K562 (cell line): ENCODE measurements around the gene HAPLN1. TPM values are rescaled to one million over a fixed set of nuclear protein-coding genes. Genes with fewer than 3 reads are reported as not detected.

Experiments
- ATAC-seq: fragments of 200-7000 bp; cut with Tn5 transposase; 3 replicates; pipeline ENCODE4 v1.9.1; 2020; ENCODE audit warnings: moderate library complexity
- BruUV-seq: library from RNA; stranded (reverse); fragments of 400-500 nt; replicated peaks from 2 replicates; lab custom pipeline; 2021; lab: Mats Ljungman, UMichigan
- CTCF ChIA-PET: fragments of 300-600 bp; formaldehyde crosslinking; extraction: SDS; loops from one replicate; lab custom pipeline; 2021; ENCODE audit warnings: low intra/inter-chr PET ratio; lab: Yijun Ruan, JAX
- POLR2A ChIA-PET: fragments of 300-600, 350-650 bp; sonication (Branson Sonifier 250); formaldehyde crosslinking; extraction: SDS; loops from one replicate; lab custom pipeline; 2021; ENCODE audit warnings: antibody characterized with exemption, inconsistent platforms; lab: Yijun Ruan, JAX
- DNase-seq, 4 experiments: peaks; one replicate each; pipeline versions ENCODE4 v3.0.0 to v3.0.0-alpha.2; 2011 to 2018; ENCODE audit warnings: low spot score in 3 of 4, mixed read lengths in 3 of 4; ENCODE audit errors: extremely low read depth in 1 of 4
- FAIRE-seq: peaks from 2 replicates; lab custom pipeline; 2011; peaks lifted over from hg19 to GRCh38; lab: Jason Lieb, UNC
- H2AFZ ChIP-seq: 2 replicates; pipeline ENCODE4 v1.6.0; 2011; ENCODE audit warnings: low read depth, low read length, control low read depth, inconsistent platforms
- H3K27ac ChIP-seq: fragments of 200-600 bp; 3 replicates; pipeline ENCODE4 v1.8.0; 2011; ENCODE audit warnings: low read depth, mild to moderate bottlenecking, control low read depth, inconsistent platforms, low read length, moderate library complexity, mixed read lengths; ENCODE audit errors: extremely low read depth
- H3K27me3 ChIP-seq, 2 experiments: fragments of 300-600 bp in 1 of 2; 2 replicates in 1 of 2; 3 replicates in 1 of 2; pipeline versions ENCODE4 v1.6.0 to v1.8.0; 2011; ENCODE audit warnings: inconsistent platforms in 2 of 2, low read length in 2 of 2, mild to moderate bottlenecking in 1 of 2, mixed read lengths in 1 of 2, moderate library complexity in 1 of 2; ENCODE audit not compliant: control insufficient read depth in 2 of 2, insufficient read depth in 2 of 2
- H3K36me3 ChIP-seq: fragments of 300-600 bp; 3 replicates; pipeline ENCODE4 v1.8.0; 2011; ENCODE audit warnings: mild to moderate bottlenecking, low read length, inconsistent platforms; ENCODE audit not compliant: control insufficient read depth, insufficient read depth
- H3K4me1 ChIP-seq, 2 experiments: fragments of 200-600 bp in 1 of 2; replicated peaks in 1 of 2; 2 replicates in 1 of 2; 3 replicates in 1 of 2; pipeline versions ENCODE4 v1.5.1 to v1.8.0; 2011; ENCODE audit warnings: inconsistent platforms in 2 of 2, low read length in 2 of 2, mild to moderate bottlenecking in 1 of 2, mixed read lengths in 1 of 2, moderate library complexity in 1 of 2; ENCODE audit not compliant: control insufficient read depth in 2 of 2, insufficient read depth in 2 of 2
- H3K4me2 ChIP-seq: 2 replicates; pipeline ENCODE4 v1.6.1; 2011; ENCODE audit warnings: low read length, control low read depth, inconsistent platforms, mixed read lengths; ENCODE audit not compliant: insufficient read depth
- H3K4me3 ChIP-seq: fragments of 200-600 bp; sonication (generic), shearing (Covaris generic); 2 replicates; pipeline ENCODE4 v1.5.1; 2016; ENCODE audit warnings: control low read depth, inconsistent platforms
- H3K79me2 ChIP-seq: fragments of 200-600 bp; 3 replicates; pipeline ENCODE4 v1.8.0; 2011; ENCODE audit warnings: low read length, inconsistent platforms; ENCODE audit not compliant: control insufficient read depth, insufficient read depth
- H3K9ac ChIP-seq, 2 experiments: 2 replicates each; pipeline versions ENCODE4 v1.6.0 to v1.6.1; 2011; ENCODE audit warnings: low read depth in 2 of 2, low read length in 2 of 2, control low read depth in 1 of 2, inconsistent platforms in 1 of 2, mild to moderate bottlenecking in 1 of 2, mixed read lengths in 1 of 2; ENCODE audit not compliant: insufficient read depth in 1 of 2
- H3K9me1 ChIP-seq: one replicate; pipeline ENCODE4 v1.6.0; 2011; ENCODE audit warnings: inconsistent platforms, mild to moderate bottlenecking, low read length, moderate library complexity; ENCODE audit not compliant: control insufficient read depth, insufficient read depth
- H3K9me3 ChIP-seq: replicated peaks from 2 replicates; pipeline ENCODE4 v1.5.1; 2011; ENCODE audit warnings: low read depth, low read length, inconsistent platforms; ENCODE audit not compliant: control insufficient read depth, insufficient read depth
- H4K20me1 ChIP-seq: replicated peaks from 2 replicates; pipeline ENCODE4 v1.6.1; 2011; ENCODE audit warnings: low read length, inconsistent platforms, mixed read lengths; ENCODE audit not compliant: control insufficient read depth, insufficient read depth
- ELF4 ChIP-seq: fragments of 450-650 bp; formaldehyde crosslinking; IDR thresholded peaks from 2 replicates; pipeline ENCODE4 v1.4.0; 2022; ENCODE audit warnings: missing genetic modification characterization
- ELK1 ChIP-seq: sonication (generic); formaldehyde crosslinking; IDR thresholded peaks from 2 replicates; pipeline ENCODE4 v1.8.1; 2022; ENCODE audit warnings: missing genetic modification reagents
- HOMEZ ChIP-seq: fragments of 250-450 bp; sonication (Bioruptor Pico); IDR thresholded peaks from 2 replicates; pipeline ENCODE4 v1.4.0; 2020; ENCODE audit warnings: mild to moderate bottlenecking, moderate library complexity
- LEF1 ChIP-seq: fragments of 450-650 bp; IDR thresholded peaks from 2 replicates; pipeline ENCODE4 v1.6.1; 2016; ENCODE audit warnings: mild to moderate bottlenecking
- MCM5 ChIP-seq: fragments of 450-650 bp; IDR thresholded peaks from 2 replicates; pipeline ENCODE4 v1.6.1; 2016; ENCODE audit warnings: low read depth
- SMARCE1 ChIP-seq: fragments of 450-650 bp; IDR thresholded peaks from 2 replicates; pipeline ENCODE4 v1.7.1; 2016; ENCODE audit warnings: mild to moderate bottlenecking
- THAP7 ChIP-seq: fragments of 250-450 bp; sonication (Bioruptor Pico); IDR thresholded peaks from 2 replicates; pipeline ENCODE4 v1.5.0; 2021
- ZBTB7A ChIP-seq: IDR thresholded peaks from 2 replicates; pipeline ENCODE4 v1.6.1; 2011; ENCODE audit warnings: low read depth, mild to moderate bottlenecking, low read length, moderate library complexity, borderline replicate concordance; ENCODE audit not compliant: control insufficient read depth
- ZBTB8A ChIP-seq: fragments of 450-650 bp; IDR thresholded peaks from 2 replicates; pipeline ENCODE4 v1.6.1; 2018; ENCODE audit warnings: mild to moderate bottlenecking, moderate library complexity; ENCODE audit not compliant: partially characterized antibody
- ZNF511 ChIP-seq: sonication (generic); formaldehyde crosslinking; IDR thresholded peaks from 2 replicates; pipeline ENCODE4 v1.8.0; 2022; ENCODE audit warnings: mild to moderate bottlenecking, missing genetic modification reagents
- ZNF766 ChIP-seq: fragments of 200-800 bp; sonication (Bioruptor generic); conservative IDR thresholded peaks from 2 replicates; pipeline ENCODE4 v1.6.1; 2016; ENCODE audit warnings: missing genetic modification characterization, missing compliant biosample characterization
- ZSCAN32 ChIP-seq: fragments of 450-650 bp; formaldehyde crosslinking; IDR thresholded peaks from 2 replicates; pipeline ENCODE4 v1.4.0; 2020; ENCODE audit warnings: mild to moderate bottlenecking, moderate library complexity
- WGBS: fragments of 100-300 bp; shearing (Covaris generic); methylation state at CpG from one replicate; pipeline ENCODE4 v1.1.6; 2016; ENCODE audit warnings: low coverage, mixed read lengths; ENCODE audit not compliant: insufficient coverage; ENCODE audit errors: missing lambda C conversion rate; 5-methylcytosine and 5-hydroxymethylcytosine counted together
- in situ Hi-C: fragments of 300-500 bp; cut with MboI; formaldehyde crosslinking; loops from 4 replicates; pipeline ENCODE4 v1.15.0; 2018; ENCODE audit warnings: inconsistent platforms, mixed read lengths
- intact Hi-C: fragments of 100-400 bp; cut with micrococcal nuclease; formaldehyde crosslinking; loops from 2 replicates; pipeline ENCODE4 v1.14.2; 2022
- polyA plus RNA-seq, 8 experiments: library from polyadenylated mRNA; depleted of rRNA in 4 of 8; stranded (reverse) in 5 of 8; unstranded in 3 of 8; fragments of >200 nt; fragmentation: Nextera tagmentation in 2 of 8; fragmentation: Illumina TruSeq in 1 of 8; extraction: Ambion mirVana in 2 of 8; extraction: Trizol in 1 of 8; gene quantifications; 2 replicates each; pipeline versions ENCODE4 v1.2.1 to v1.2.3, GENCODE V29; 2011 to 2014; ENCODE audit warnings: inconsistent platforms in 1 of 8, missing spikeins in 1 of 8
- total RNA-seq, 7 experiments: library from RNA; depleted of rRNA in 6 of 7; stranded (reverse); fragments of >200 nt in 6 of 7; fragmentation: Illumina TruSeq in 2 of 7; extraction: Trizol in 2 of 7; gene quantifications; 2 replicates each; pipeline versions ENCODE4 v1.2.1 to v1.2.3, GENCODE V29; 2011 to 2021; ENCODE audit warnings: low replicate concordance in 1 of 7
- TF ChIP-seq, protein P1 (sequence below): fragments of 450-650 bp; IDR thresholded peaks from 2 replicates; pipeline ENCODE4 v1.6.1; 2016; ENCODE audit warnings: missing biosample characterization, missing genetic modification characterization
- TF ChIP-seq, protein P2 (sequence below): fragments of 250-450 bp; sonication (Bioruptor Pico); IDR thresholded peaks from 2 replicates; pipeline ENCODE4 v1.8.0; 2022; ENCODE audit warnings: inconsistent platforms

Gene HAPLN1
- total and polyA plus RNA-seq, 9 of the 15 experiments (the other 6 are each of a cell fraction or from before 2014, with no cell fraction given), result not detected

DNA sequence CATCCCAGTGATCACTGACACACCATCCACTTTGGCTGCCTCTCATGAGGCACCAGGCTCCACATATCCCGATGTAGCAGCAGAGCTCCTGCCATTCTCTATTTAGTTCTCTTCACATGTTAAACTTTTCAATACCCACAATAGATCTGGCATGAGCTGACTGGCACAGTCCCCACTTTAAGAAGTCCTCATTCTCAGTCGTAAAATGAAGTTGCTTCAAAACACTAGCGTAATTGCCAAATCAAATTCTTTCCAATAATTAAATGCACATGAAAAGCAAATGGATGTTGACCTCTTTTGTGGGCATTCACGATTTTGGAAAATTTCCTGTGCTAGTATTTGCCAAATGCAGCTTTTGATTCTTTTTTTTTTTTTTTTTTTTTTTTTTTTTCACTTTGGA is 32.4 kb downstream of the HAPLN1 start:
- no TSS peak for BruUV-seq
- Histone ChIP-seq H3K4me3 (no peak overlapping the region), H3K27me3 (no peaks in the 10 kb centered on the region), H4K20me1 (no peaks in the 10 kb centered on the region), H3K4me1 (no peaks in the 10 kb centered on the region), H3K36me3 (no peaks in the 10 kb centered on the region), H2AFZ (no peak overlapping the region), H3K9ac (no peak overlapping the region), H3K27ac (no peak overlapping the region), H3K9me1 (no peaks in the 10 kb centered on the region), H3K79me2 (no peaks in the 10 kb centered on the region), H3K9me3 (no peaks in the 10 kb centered on the region), H3K4me2 (no peak overlapping the region)
- 0% methylated on average over 4 of the region's 4 CpGs for WGBS
- intact Hi-C loops, result no loop called here
- ATAC-seq, result no peak
- in situ Hi-C loops, result no loop called here
- no peak for DNase-seq
- ChIA-PET CTCF (no interaction called here), POLR2A (no interaction called here)
- no peak for FAIRE-seq
- TF ChIP-seq ELK1 (CRISPR knock-in tag) (no peak), HOMEZ (CRISPR knock-in tag) (no peak), ELF4 (CRISPR knock-in tag) (no peak), THAP7 (CRISPR knock-in tag) (no peak), ZNF511 (CRISPR knock-in tag) (no peak), MCM5 (no peak), ZNF766 (CRISPR knock-in tag) (no peak), SMARCE1 (no peak), LEF1 (no peak), ZBTB8A (no peak), ZSCAN32 (CRISPR knock-in tag) (no peak), ZBTB7A (no peak)
- TF ChIP-seq, protein P1, sequence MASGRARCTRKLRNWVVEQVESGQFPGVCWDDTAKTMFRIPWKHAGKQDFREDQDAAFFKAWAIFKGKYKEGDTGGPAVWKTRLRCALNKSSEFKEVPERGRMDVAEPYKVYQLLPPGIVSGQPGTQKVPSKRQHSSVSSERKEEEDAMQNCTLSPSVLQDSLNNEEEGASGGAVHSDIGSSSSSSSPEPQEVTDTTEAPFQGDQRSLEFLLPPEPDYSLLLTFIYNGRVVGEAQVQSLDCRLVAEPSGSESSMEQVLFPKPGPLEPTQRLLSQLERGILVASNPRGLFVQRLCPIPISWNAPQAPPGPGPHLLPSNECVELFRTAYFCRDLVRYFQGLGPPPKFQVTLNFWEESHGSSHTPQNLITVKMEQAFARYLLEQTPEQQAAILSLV (tag), result no peak
- TF ChIP-seq, protein P2, sequence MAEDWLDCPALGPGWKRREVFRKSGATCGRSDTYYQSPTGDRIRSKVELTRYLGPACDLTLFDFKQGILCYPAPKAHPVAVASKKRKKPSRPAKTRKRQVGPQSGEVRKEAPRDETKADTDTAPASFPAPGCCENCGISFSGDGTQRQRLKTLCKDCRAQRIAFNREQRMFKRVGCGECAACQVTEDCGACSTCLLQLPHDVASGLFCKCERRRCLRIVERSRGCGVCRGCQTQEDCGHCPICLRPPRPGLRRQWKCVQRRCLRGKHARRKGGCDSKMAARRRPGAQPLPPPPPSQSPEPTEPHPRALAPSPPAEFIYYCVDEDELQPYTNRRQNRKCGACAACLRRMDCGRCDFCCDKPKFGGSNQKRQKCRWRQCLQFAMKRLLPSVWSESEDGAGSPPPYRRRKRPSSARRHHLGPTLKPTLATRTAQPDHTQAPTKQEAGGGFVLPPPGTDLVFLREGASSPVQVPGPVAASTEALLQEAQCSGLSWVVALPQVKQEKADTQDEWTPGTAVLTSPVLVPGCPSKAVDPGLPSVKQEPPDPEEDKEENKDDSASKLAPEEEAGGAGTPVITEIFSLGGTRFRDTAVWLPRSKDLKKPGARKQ (CRISPR knock-in tag), result no peak
